Measurements from ENCODE around the gene CENATAC.
"Not testable (repeated sequence)": the region's sequence is repeated elsewhere in the genome, so short reads cannot be mapped to it uniquely, and the experiment has no call there.

The CENATAC gene

GRCh38 chr11:119034813-119035212, 36.9 kb downstream of the CENATAC start:
- no peak overlapping the region for H3K27ac ChIP-seq
- no peaks in the 10 kb centered on the region for H3K9me3 ChIP-seq
- peaks cover 23% of the 10 kb centered on the region for H3K4me1 ChIP-seq
- no peaks in the 10 kb centered on the region for H3K36me3 ChIP-seq
- no peak overlapping the region for H3K4me2 ChIP-seq
- no peak overlapping the region for H3K9ac ChIP-seq
- no peak overlapping the region for H3K4me3 ChIP-seq
- no peaks in the 10 kb centered on the region for H4K20me1 ChIP-seq
- TF ChIP-seq Cebpa-rat (IDR thresholded peaks at IDR 0.05): no peak
- no peaks in the 10 kb centered on the region for H3K27me3 ChIP-seq

GRCh38 chr11:119038884-119039283, 40.9 kb downstream of the CENATAC start:
- TF ChIP-seq Cebpa-rat (IDR thresholded peaks at IDR 0.05): no peak
- no peaks in the 10 kb centered on the region for H4K20me1 ChIP-seq

GRCh38 chr11:119039471-119039870, 41.5 kb downstream of the CENATAC start:
- Histone ChIP-seq H3K4me1 (peaks cover 13% of the 10 kb centered on the region), H3K4me2 (peak overlapping the region; percentile 49)
- not testable (repeated sequence) for H3K27ac ChIP-seq, H3K4me3 ChIP-seq, H3K9ac ChIP-seq, H3K9me3 ChIP-seq, H3K27me3 ChIP-seq, H3K36me3 ChIP-seq, H4K20me1 ChIP-seq

More at GRCh38 chr11:119038884-119039283, 40.9 kb downstream of the CENATAC start:
- Histone ChIP-seq H3K4me2 (peak overlapping the region; percentile 49; the same call in 1 of the 2 replicates), H3K9ac (no peak overlapping the region), H3K4me3 (no peak overlapping the region), H3K36me3 (no peaks in the 10 kb centered on the region), H3K27ac (no peak overlapping the region), H3K4me1 (peaks cover 17% of the 10 kb centered on the region), H3K27me3 (no peaks in the 10 kb centered on the region), H3K9me3 (no peaks in the 10 kb centered on the region)

GRCh38 chr11:119041821-119042514, 44.0 kb downstream of the CENATAC start:
- TF ChIP-seq Cebpa-rat (IDR thresholded peaks at IDR 0.05): no peak
- Histone ChIP-seq H3K4me2 (no peak overlapping the region), H3K4me1 (peaks cover 13% of the 10 kb centered on the region), H3K9ac (no peak overlapping the region), H3K4me3 (no peak overlapping the region), H3K27me3 (no peaks in the 10 kb centered on the region), H3K36me3 (peaks cover 28% of the 10 kb centered on the region), H3K9me3 (no peaks in the 10 kb centered on the region), H3K27ac (no peak overlapping the region), H4K20me1 (no peaks in the 10 kb centered on the region; the same call in 1 of the 2 replicates)

GRCh38 chr11:119042927-119043326, 45.0 kb downstream of the CENATAC start:
- H3K36me3 ChIP-seq: peaks cover 37% of the 10 kb centered on the region
- peaks cover under 1% of the 10 kb centered on the region; the same call in 1 of the 2 replicates for H4K20me1 ChIP-seq
- no peak overlapping the region for H3K4me2 ChIP-seq
- H3K9me3 ChIP-seq: no peaks in the 10 kb centered on the region
- H3K27me3 ChIP-seq: no peaks in the 10 kb centered on the region
- H3K4me3 ChIP-seq: no peak overlapping the region
- TF ChIP-seq Cebpa-rat (IDR thresholded peaks at IDR 0.05): no peak
- H3K27ac ChIP-seq: no peak overlapping the region
- H3K9ac ChIP-seq: no peak overlapping the region
- H3K4me1 ChIP-seq: peaks cover 13% of the 10 kb centered on the region

- peaks cover 55% of the 10 kb centered on the region for H3K36me3 ChIP-seq
- TF ChIP-seq Cebpa-rat (IDR thresholded peaks at IDR 0.05): no peak
Measured at GRCh38 chr11:119044708-119045107, 46.8 kb downstream of the CENATAC start.

GRCh38 chr11:119046489-119046888, 48.6 kb downstream of the CENATAC start:
- no peaks in the 10 kb centered on the region for H3K27me3 ChIP-seq
- no peak overlapping the region for H3K27ac ChIP-seq
- no peaks in the 10 kb centered on the region for H3K9me3 ChIP-seq
- H3K36me3 ChIP-seq: peaks cover 73% of the 10 kb centered on the region
- H3K9ac ChIP-seq: no peak overlapping the region
- no peak overlapping the region for H3K4me3 ChIP-seq
- TF ChIP-seq Cebpa-rat (IDR thresholded peaks at IDR 0.05): no peak
- peaks cover 11% of the 10 kb centered on the region; the same call in 1 of the 2 replicates for H4K20me1 ChIP-seq
- H3K4me2 ChIP-seq: no peak overlapping the region
- no peaks in the 10 kb centered on the region for H3K4me1 ChIP-seq

More at GRCh38 chr11:119044708-119045107, 46.8 kb downstream of the CENATAC start:
- Histone ChIP-seq H3K4me2 (no peak overlapping the region), H3K9ac (no peak overlapping the region), H4K20me1 (peaks cover 6% of the 10 kb centered on the region; the same call in 1 of the 2 replicates), H3K27me3 (no peaks in the 10 kb centered on the region), H3K27ac (no peak overlapping the region), H3K4me3 (no peak overlapping the region), H3K9me3 (no peaks in the 10 kb centered on the region), H3K4me1 (peaks cover 7% of the 10 kb centered on the region)

GRCh38 chr11:119047205-119047604, 49.3 kb downstream of the CENATAC start:
- H4K20me1 ChIP-seq: peaks cover 18% of the 10 kb centered on the region; the same call in 1 of the 2 replicates
- peaks cover 80% of the 10 kb centered on the region for H3K36me3 ChIP-seq
- no peak overlapping the region for H3K9ac ChIP-seq
- no peaks in the 10 kb centered on the region for H3K27me3 ChIP-seq
- no peaks in the 10 kb centered on the region for H3K4me1 ChIP-seq
- no peak for TF ChIP-seq Cebpa-rat (IDR thresholded peaks at IDR 0.05)
- no peaks in the 10 kb centered on the region for H3K9me3 ChIP-seq
- H3K4me2 ChIP-seq: no peak overlapping the region
- H3K27ac ChIP-seq: no peak overlapping the region
- no peak overlapping the region for H3K4me3 ChIP-seq

- Histone ChIP-seq H3K27ac (no peak overlapping the region), H3K4me2 (no peak overlapping the region), H4K20me1 (peaks cover 22% of the 10 kb centered on the region; the same call in 1 of the 2 replicates), H3K27me3 (no peaks in the 10 kb centered on the region), H3K4me1 (no peaks in the 10 kb centered on the region), H3K9ac (no peak overlapping the region), H3K9me3 (no peaks in the 10 kb centered on the region), H3K36me3 (peaks cover 95% of the 10 kb centered on the region), H3K4me3 (no peak overlapping the region)
- no peak for TF ChIP-seq Cebpa-rat (IDR thresholded peaks at IDR 0.05)
Measured at GRCh38 chr11:119048644-119049043, 50.7 kb downstream of the CENATAC start.

GRCh38 chr11:119049081-119049480, 51.1 kb downstream of the CENATAC start:
- Histone ChIP-seq H3K9me3 (no peaks in the 10 kb centered on the region), H3K4me3 (no peak overlapping the region), H3K9ac (no peak overlapping the region), H4K20me1 (peaks cover 24% of the 10 kb centered on the region), H3K4me2 (no peak overlapping the region), H3K27me3 (no peaks in the 10 kb centered on the region), H3K27ac (no peak overlapping the region), H3K36me3 (peaks cover 99% of the 10 kb centered on the region), H3K4me1 (no peaks in the 10 kb centered on the region)
- TF ChIP-seq Cebpa-rat (IDR thresholded peaks at IDR 0.05): no peak
